Endothelial cell of umbilical vein (primary cell): Measurements from ENCODE around the gene FCER2. TPM values are rescaled to one million over a fixed set of nuclear protein-coding genes. Genes with fewer than 3 reads are reported as not detected.

ENCODE experiments used
- BruUV-seq: library from RNA; stranded (reverse); fragments of 400-500 nt; replicated peaks from 2 replicates; lab custom pipeline; 2021; lab: Mats Ljungman, UMichigan
- CTCF ChIA-PET: fragments of 300-600, 350-600 bp; sonication (Branson Sonifier 250); formaldehyde crosslinking; loops from one replicate; lab custom pipeline; 2021; ENCODE audit warnings: antibody characterized with exemption, inconsistent platforms; lab: Charles Lee
- POLR2A ChIA-PET: fragments of 300-600, 350-600 bp; sonication (Branson Sonifier 250); formaldehyde crosslinking; loops from one replicate; lab custom pipeline; 2021; ENCODE audit warnings: antibody characterized with exemption, inconsistent platforms; lab: Charles Lee
- DNase-seq: peaks from one replicate; pipeline ENCODE4 v3.0.0-alpha.2; 2011; ENCODE audit warnings: low read depth, low spot score
- FAIRE-seq: peaks from 2 replicates; lab custom pipeline; 2011; peaks lifted over from hg19 to GRCh38; lab: Jason Lieb, UNC
- H2AFZ ChIP-seq: 2 replicates; pipeline ENCODE4 v1.6.0; 2012; ENCODE audit warnings: low read depth, low read length, control low read depth, inconsistent platforms
- H3K27ac ChIP-seq: 2 replicates; pipeline ENCODE4 v1.5.1; 2011; ENCODE audit warnings: low read depth, mild to moderate bottlenecking, control low read depth, low read length, moderate library complexity; ENCODE audit not compliant: insufficient read depth
- H3K27me3 ChIP-seq, 2 experiments: 2 replicates each; pipeline versions ENCODE4 v1.6.0 to v1.6.1; 2011; ENCODE audit warnings: low read length in 2 of 2, mixed read lengths in 1 of 2; ENCODE audit not compliant: control insufficient read depth in 2 of 2, insufficient read depth in 2 of 2
- H3K36me3 ChIP-seq, 2 experiments: 2 replicates in 1 of 2; 3 replicates in 1 of 2; pipeline ENCODE4 v1.5.1; 2011; ENCODE audit warnings: low read length in 2 of 2, mild to moderate bottlenecking in 1 of 2, moderate library complexity in 1 of 2; ENCODE audit not compliant: control insufficient read depth in 2 of 2, insufficient read depth in 2 of 2; ENCODE audit errors: extremely low read depth in 1 of 2
- H3K4me1 ChIP-seq: 3 replicates; pipeline ENCODE4 v1.5.1; 2011; ENCODE audit warnings: mild to moderate bottlenecking, low read length; ENCODE audit not compliant: control insufficient read depth, insufficient read depth; ENCODE audit errors: extremely low read depth
- H3K4me2 ChIP-seq: 2 replicates; pipeline ENCODE4 v1.6.1; 2011; ENCODE audit warnings: low read length, control low read depth, mixed read lengths; ENCODE audit not compliant: insufficient read depth
- H3K4me3 ChIP-seq, 3 experiments: fragments of 200-600 bp in 1 of 3; sonication (generic), shearing (Covaris generic) in 1 of 3; replicated peaks in 1 of 3; 2 replicates each; pipeline ENCODE4 v1.5.1; 2011 to 2016; ENCODE audit warnings: control low read depth in 3 of 3, low read length in 3 of 3, mild to moderate bottlenecking in 2 of 3, inconsistent platforms in 1 of 3, low read depth in 1 of 3, moderate library complexity in 1 of 3; ENCODE audit not compliant: insufficient read depth in 1 of 3
- H3K79me2 ChIP-seq: 2 replicates; pipeline ENCODE4 v1.6.0; 2012; ENCODE audit warnings: low read length, inconsistent platforms; ENCODE audit not compliant: control insufficient read depth, insufficient read depth
- H3K9ac ChIP-seq: replicated peaks from 2 replicates; pipeline ENCODE3; 2011; ENCODE audit warnings: low read length, control low read depth; ENCODE audit not compliant: insufficient read depth; ENCODE audit errors: extremely low read depth
- H3K9me1 ChIP-seq: replicated peaks from 3 replicates; pipeline ENCODE4 v1.6.0; 2011; ENCODE audit warnings: mild to moderate bottlenecking, low read length; ENCODE audit not compliant: control insufficient read depth, insufficient read depth; ENCODE audit errors: extremely low read depth
- H3K9me3 ChIP-seq: replicated peaks from 2 replicates; pipeline ENCODE4 v1.5.1; 2012; ENCODE audit warnings: low read length, inconsistent platforms; ENCODE audit not compliant: control insufficient read depth, insufficient read depth
- H4K20me1 ChIP-seq: replicated peaks from 2 replicates; pipeline ENCODE3; 2011; ENCODE audit warnings: mild to moderate bottlenecking, low read length; ENCODE audit not compliant: control insufficient read depth, insufficient read depth; ENCODE audit errors: extremely low read depth
- EZH2 ChIP-seq: IDR thresholded peaks from 2 replicates; pipeline ENCODE4 v1.6.1; 2012; ENCODE audit warnings: borderline replicate concordance, low read depth, mild to moderate bottlenecking, moderate library complexity, low read length, inconsistent platforms; ENCODE audit not compliant: severe bottlenecking
- FOS ChIP-seq: IDR thresholded peaks from 2 replicates; pipeline ENCODE4 v1.6.1; 2011; ENCODE audit warnings: mild to moderate bottlenecking, low read length, moderate library complexity, borderline replicate concordance; ENCODE audit not compliant: insufficient read depth
- GATA2 ChIP-seq: IDR thresholded peaks from 2 replicates; pipeline ENCODE4 v1.7.0; 2011; ENCODE audit warnings: low read depth, mild to moderate bottlenecking, moderate library complexity, mixed read lengths, low read length; ENCODE audit not compliant: insufficient read length, insufficient read depth
- JUN ChIP-seq: IDR thresholded peaks from 2 replicates; pipeline ENCODE4 v1.6.1; 2011; ENCODE audit warnings: borderline replicate concordance, low read depth; ENCODE audit not compliant: insufficient read length, insufficient read depth
- MYC ChIP-seq: IDR thresholded peaks from one replicate; pipeline ENCODE4 v1.6.1; 2011; ENCODE audit warnings: mild to moderate bottlenecking, low read depth, low read length
- POLR2A ChIP-seq: IDR thresholded peaks from 2 replicates; pipeline ENCODE4 v1.6.1; 2012; ENCODE audit warnings: low read depth, mild to moderate bottlenecking, control low read depth, low read length
- POLR2AphosphoS5 ChIP-seq: IDR thresholded peaks from 2 replicates; pipeline ENCODE4 v1.6.1; 2012; ENCODE audit warnings: low read depth, mild to moderate bottlenecking, control low read depth, low read length, moderate library complexity; ENCODE audit not compliant: insufficient read depth
- dilution Hi-C: fragments of 300-500 bp; cut with MboI; formaldehyde crosslinking; loops from one replicate; pipeline ENCODE4 v1.15.0; 2019; ENCODE audit warnings: low sequenced_read_pairs; ENCODE audit not compliant: extremely low pct_ligation_motif_present
- intact Hi-C: fragments of 100-400 bp; cut with micrococcal nuclease; formaldehyde crosslinking; loops from one replicate; pipeline ENCODE4 v1.10.0; 2022
- polyA plus RNA-seq, 4 experiments: library from polyadenylated mRNA; depleted of rRNA in 3 of 4; stranded (reverse) in 3 of 4; unstranded in 1 of 4; fragments of >200 nt; gene quantifications; 2 replicates each; pipeline versions ENCODE4 v1.2.1 to v1.2.3, GENCODE V29; 2011 to 2012; ENCODE audit warnings: missing spikeins in 1 of 4
- total RNA-seq: library from RNA; stranded (reverse); gene quantifications from 2 replicates; pipeline ENCODE4 v1.2.3, GENCODE V29; 2021
- TF ChIP-seq, protein P1 (sequence below): IDR thresholded peaks from 2 replicates; pipeline ENCODE4 v1.6.1; 2011; ENCODE audit not compliant: insufficient read depth, insufficient read length
- TF ChIP-seq, protein P2 (sequence below), 2 donors: IDR thresholded peaks; 1 replicate in 1 of 2; 2 replicates in 1 of 2; pipeline ENCODE4 v1.5.1; 2011; ENCODE audit warnings: low read length in 2 of 2, mild to moderate bottlenecking in 2 of 2, moderate library complexity in 2 of 2, control low read depth in 1 of 2, inconsistent platforms in 1 of 2, low read depth in 1 of 2; ENCODE audit not compliant: insufficient read depth in 1 of 2; ENCODE audit errors: extremely low read depth in 1 of 2

The FCER2 gene
- total and polyA plus RNA-seq, 2 donors (not counting 3 experiments of a cell fraction or from before 2014, with no cell fraction given) = not detected

DNA sequence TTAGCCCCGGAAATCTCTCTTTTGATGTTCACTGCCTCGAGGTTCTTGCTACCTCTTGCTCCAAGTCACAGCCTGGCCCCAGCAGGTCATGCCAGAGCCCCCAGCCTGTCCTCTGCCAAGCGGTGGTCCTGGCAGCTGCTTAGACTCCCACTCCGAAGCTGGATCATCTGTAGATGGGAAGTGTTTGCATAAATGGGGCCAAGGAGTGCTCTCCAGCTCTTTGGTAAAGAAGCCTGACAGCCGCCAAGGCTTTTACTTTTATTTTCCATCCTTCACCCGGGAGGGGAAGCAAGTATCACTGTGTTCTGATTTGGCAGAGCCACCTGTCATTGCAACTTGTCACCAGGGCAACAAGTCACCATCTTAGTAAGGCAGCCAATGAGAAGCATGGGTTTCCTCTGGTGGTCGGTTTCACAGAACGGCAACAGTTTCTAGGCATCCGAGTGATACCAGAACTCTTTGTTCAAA lies 43.7 kb downstream of the FCER2 start:
- FAIRE-seq (no peak), DNase-seq (no peak)
- no peak overlapping the region for H3K27ac ChIP-seq
- no peaks in the 10 kb centered on the region for H3K27me3 ChIP-seq
- TF ChIP-seq, protein P1, sequence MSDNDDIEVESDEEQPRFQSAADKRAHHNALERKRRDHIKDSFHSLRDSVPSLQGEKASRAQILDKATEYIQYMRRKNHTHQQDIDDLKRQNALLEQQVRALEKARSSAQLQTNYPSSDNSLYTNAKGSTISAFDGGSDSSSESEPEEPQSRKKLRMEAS = no peak
- no peak for TF ChIP-seq EZH2
- TF ChIP-seq JUN = no peak
- no peak for TF ChIP-seq GATA2
- TF ChIP-seq, protein P2, sequence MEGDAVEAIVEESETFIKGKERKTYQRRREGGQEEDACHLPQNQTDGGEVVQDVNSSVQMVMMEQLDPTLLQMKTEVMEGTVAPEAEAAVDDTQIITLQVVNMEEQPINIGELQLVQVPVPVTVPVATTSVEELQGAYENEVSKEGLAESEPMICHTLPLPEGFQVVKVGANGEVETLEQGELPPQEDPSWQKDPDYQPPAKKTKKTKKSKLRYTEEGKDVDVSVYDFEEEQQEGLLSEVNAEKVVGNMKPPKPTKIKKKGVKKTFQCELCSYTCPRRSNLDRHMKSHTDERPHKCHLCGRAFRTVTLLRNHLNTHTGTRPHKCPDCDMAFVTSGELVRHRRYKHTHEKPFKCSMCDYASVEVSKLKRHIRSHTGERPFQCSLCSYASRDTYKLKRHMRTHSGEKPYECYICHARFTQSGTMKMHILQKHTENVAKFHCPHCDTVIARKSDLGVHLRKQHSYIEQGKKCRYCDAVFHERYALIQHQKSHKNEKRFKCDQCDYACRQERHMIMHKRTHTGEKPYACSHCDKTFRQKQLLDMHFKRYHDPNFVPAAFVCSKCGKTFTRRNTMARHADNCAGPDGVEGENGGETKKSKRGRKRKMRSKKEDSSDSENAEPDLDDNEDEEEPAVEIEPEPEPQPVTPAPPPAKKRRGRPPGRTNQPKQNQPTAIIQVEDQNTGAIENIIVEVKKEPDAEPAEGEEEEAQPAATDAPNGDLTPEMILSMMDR (IDR thresholded peaks at IDR 0.05; ENCODE audit: extremely low read depth in 1 of 2, insufficient read depth in 1 of 2, low read depth in 1 of 2, low read length in 2 of 2) = no peak
- no peak for TF ChIP-seq MYC
- no peak for TF ChIP-seq FOS
- TF ChIP-seq POLR2A = no peak
- TF ChIP-seq POLR2AphosphoS5 = no peak
- no TSS peak for BruUV-seq
- H3K9me3 ChIP-seq = no peaks in the 10 kb centered on the region
- CTCF ChIA-PET = interaction anchor here (1.7 kb wide), 1 partner anchor 22 kb away, joined by 6 read pairs; the partner anchor contains the start of gene TRAPPC5
- H2AFZ ChIP-seq = no peak overlapping the region
- dilution Hi-C loops (no loop called here), intact Hi-C loops (no loop called here)
- no peaks in the 10 kb centered on the region for H4K20me1 ChIP-seq
- peaks cover 10% of the 10 kb centered on the region for H3K4me1 ChIP-seq
- POLR2A ChIA-PET = interaction anchor here (0.5 kb wide), 1 partner anchor 14 kb away, joined by 7 read pairs; no protein-coding TSS in a partner anchor
- no peak overlapping the region for H3K9ac ChIP-seq
- no peaks in the 10 kb centered on the region for H3K36me3 ChIP-seq
- no peaks in the 10 kb centered on the region for H3K9me1 ChIP-seq
- no peaks in the 10 kb centered on the region for H3K79me2 ChIP-seq
- H3K4me3 ChIP-seq = no peak overlapping the region
- no peak overlapping the region for H3K4me2 ChIP-seq
